Stimulated activated CD8-positive, alpha-beta memory T cell treated with anti-CD3 and anti-CD28 coated beads, Interleukin-12 subunit alpha, Interleukin-12 subunit beta, amount 100 ng/mL, for 1 hour (primary cell): ENCODE results near the gene ZNF311.

Experiments used
- DNase-seq: peaks from one replicate; pipeline ENCODE4 v3.0.0-alpha.2; 2020; ENCODE audit warnings: low read depth

ZNF311 gene

DNA sequence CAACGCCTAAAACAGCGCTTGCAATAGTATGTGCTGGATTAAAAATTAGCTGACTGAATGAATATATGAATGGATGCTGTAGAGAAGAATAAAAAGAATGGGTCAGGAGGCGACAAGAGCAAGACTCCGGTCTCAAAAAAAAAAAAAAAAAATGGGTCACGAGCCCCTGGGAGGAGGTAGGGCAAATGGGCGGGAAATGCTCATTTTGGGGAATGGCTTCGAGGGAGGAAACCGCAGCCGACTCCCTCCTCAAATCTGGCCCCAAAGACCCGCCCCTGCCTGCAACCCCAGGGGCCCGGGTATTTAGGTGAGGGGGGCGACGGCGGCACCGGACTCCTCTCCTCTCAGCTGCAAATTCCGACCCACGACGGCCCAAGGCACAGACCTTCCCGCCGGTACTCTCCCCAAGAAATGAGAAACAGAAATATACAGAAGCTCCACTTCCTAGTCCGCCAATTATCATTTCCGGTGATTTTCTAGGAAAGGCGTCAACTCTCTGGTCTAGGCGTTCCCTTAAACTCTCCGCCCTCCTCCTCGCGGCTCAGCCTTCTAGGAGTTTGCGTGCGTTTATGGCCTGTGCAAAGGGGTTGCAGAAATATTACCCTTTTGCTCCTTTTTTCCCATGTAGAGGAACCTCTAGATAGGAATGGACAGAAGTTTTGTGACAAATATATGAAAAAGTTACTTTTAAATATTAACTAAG lies at the start of gene ZNF311:
TSS of gene ZNF311 (minus strand) at position 133 of the 703 bp plus-strand sequence. CDS start 1,361 bp downstream, outside the sequence.
- DNase-seq = no peak

DNA sequence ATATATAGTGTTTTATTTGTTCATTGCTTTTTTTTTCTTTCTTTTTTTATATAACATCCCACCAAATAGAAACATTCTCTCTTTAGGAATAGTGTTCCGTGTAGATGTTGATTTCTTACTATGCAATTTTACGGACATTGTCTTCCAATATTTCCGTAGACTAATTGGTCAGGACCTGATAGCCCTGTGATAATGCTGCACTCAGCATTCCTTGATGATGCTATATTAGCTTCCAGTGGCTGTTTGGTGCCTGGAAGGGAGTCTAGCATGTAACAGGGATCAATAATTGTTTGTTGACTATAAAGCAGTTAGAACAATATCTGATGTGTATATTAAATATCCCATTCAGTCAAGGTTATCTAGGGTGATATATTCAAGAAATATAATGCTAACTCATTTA lies 46.6 kb upstream of the ZNF311 start:
- DNase-seq = no peak

DNA sequence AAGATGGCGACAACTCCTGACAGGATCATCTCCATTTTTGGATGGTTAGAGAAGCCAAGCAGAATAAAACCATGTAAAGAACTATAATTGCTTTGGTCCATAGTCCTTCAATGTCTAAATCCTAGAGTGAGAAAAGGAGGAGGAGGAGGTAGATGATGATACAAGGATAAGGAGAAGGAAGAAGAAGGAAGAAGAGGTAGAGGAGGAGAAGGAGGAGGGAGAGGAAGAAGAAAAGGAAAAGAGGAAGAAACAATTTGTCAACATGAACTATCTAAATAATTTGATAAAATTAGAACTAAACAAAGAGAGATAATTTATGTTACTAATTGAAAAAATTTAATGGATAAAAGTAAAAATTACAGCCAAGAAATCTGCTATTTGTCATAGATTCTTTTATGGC lies 40.0 kb upstream of the ZNF311 start, which contains the start of gene OR2W1:
TSS of gene OR2W1 (minus strand) at position 101 of the 400 bp plus-strand sequence. CDS start at position 101, 0 bp downstream.
- no peak for DNase-seq

GRCh38 chr6:29035951-29036350 lies 30.8 kb upstream of the ZNF311 start:
- DNase-seq = no peak

DNA sequence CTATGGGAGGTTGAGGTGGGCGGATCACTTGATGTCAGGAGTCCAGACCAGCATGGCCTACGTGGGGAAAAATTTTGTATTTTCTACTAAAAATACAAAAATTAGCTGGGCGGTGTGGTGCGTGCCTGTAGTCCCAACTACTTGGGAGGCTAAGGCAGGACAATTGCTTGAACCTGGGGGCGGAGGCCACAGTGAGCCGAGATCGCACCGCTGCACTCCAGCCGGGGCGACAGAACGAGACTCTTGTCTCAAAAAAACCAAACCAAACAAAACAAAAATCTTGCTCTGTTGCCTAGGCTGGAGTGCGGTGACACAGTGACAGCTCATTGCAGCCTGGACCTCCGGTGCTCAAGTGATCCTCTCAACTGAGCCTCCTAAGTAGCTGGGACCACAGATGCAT lies 23.7 kb upstream of the ZNF311 start:
- no peak for DNase-seq

DNA sequence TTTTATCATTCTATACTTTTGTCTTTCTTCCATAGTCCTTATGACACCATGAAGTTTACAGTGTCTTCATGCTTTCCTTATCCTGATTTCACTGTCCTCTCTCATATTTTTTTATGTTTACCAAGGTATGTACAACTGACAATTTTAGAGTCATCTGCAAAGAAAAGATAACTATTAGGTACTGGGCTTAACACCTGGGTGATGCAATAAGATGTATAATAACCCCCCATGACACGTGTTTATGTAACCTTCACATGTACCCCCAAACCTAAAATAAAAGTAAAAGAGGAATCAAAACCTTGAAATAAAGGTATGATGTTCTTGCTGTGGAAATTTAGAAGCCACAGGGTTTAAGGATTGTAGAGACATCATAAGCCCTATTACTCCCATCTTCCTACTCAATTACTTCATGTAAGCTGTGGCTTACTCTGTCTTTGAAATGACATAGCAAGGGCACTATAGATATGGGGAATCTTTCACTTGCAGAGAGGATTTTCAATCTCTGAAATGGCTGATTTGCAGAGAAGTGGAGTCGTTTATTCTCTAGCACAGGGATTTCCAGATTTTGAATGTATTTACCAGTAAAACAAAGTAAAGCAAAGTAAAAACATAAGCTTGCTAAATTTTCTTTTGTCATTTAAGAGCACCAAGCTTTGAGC lies 20.9 kb upstream of the ZNF311 start:
- no peak for DNase-seq

GRCh38 chr6:29021434-29021833 lies 16.3 kb upstream of the ZNF311 start:
- DNase-seq = no peak

- DNase-seq = no peak
Observed at GRCh38 chr6:29019629-29020028, 14.5 kb upstream of the ZNF311 start.

DNA sequence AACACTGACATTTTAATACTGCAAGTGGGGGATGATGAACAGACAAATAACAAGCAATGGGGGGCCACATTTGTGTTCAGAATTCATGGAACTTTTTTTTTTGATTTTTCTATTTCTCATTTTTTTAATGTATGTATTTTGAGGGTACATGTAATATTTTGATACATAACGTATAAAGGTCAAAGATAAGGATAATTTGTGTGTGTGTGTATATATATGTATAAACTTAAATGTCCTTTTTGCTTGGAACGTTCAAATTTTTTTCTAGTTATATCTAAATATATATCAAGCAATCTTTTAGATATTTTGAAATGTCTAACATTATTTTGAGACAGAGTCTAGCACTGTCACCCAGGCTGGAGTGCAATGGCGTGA lies 12.3 kb upstream of the ZNF311 start:
- no peak for DNase-seq

DNA sequence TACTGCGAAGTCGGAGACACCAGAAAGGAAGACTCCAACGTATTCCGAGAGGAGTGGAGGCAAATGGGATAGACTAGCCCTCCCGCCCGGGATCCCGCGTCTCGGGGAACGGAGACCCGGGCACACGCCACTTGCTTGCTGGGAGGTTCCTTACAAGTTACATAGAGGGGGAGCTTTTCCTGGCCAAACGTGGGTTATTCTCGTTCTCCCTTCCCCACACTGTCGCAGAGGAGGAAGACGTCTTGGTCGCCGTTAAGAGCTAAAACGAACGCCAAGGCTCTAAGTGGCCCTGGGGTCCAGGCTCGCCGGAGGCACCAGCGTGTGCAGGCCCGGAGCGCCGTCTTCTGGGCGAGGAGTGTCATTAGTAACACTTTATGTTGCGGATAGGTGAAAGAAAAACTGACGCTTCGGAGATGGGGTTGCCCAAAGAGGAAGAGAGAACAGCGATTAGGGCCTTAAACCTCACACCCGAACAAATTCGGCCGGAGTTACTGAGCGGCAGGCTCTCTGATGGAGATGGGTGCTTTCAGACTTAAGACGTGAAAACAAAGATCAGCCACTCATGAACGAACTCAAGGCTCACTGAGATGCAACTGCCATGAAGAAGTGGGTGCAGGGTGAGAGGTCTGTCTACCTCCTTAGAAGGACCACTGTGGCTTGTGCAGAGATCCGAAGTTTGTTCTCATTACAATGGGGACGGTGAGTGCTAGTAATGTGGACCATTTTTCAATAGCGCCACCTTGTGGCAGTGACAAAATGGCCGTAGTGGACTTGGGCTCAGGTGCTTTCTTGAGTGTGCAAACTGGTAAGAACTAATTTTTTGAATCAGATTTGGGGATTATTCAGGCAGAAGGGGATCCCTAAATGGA lies 11.7 kb upstream of the ZNF311 start:
- DNase-seq = peak; percentile 77

DNA sequence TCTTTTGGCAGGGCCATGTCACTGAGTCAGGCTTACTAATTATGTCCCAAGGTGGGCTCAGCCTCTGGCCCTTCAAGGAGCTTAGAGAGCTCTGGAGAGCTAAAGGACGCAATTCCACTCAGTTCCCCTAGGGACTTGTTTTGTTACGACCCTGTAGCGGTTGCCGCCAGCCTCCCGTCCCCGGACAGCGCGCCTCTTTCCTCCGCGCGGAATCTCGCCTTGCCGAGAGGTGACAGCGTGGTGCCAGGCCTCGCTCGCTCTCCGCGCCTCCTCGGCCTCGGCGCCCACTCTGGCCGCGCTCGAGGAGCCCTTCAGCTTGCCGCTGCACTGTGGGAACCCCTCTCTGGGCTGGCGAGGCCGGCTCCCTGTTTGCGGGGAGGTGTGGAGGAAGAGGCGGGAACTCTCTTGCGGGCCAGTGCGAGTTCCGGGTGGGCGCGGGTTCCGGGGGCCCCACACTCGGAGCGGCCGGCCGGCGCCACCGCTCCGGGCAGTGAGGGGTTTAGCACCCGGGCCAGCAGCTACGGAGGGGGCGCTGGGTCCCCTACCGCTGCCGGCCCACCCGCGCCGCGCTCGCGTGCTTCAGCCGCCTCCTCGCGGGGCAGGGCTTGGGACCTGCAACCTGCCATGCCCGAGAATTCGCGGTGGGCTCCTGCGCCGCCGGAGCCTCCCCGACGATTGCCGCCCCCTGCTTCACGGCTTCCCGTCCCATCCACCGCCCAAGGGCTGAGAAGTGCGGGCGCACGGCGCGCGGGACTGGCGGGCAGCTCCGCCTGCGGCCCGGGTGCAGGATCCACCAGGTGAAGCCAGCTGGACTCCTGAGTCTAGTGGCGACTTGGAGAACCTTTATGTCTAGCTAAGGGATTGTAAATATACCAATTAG lies 9.9 kb upstream of the ZNF311 start:
- no peak for DNase-seq

GRCh38 chr6:29011276-29011734 lies 6.2 kb upstream of the ZNF311 start:
- no peak for DNase-seq

GRCh38 chr6:29009358-29009757 lies 4.2 kb upstream of the ZNF311 start:
- DNase-seq = no peak

DNA sequence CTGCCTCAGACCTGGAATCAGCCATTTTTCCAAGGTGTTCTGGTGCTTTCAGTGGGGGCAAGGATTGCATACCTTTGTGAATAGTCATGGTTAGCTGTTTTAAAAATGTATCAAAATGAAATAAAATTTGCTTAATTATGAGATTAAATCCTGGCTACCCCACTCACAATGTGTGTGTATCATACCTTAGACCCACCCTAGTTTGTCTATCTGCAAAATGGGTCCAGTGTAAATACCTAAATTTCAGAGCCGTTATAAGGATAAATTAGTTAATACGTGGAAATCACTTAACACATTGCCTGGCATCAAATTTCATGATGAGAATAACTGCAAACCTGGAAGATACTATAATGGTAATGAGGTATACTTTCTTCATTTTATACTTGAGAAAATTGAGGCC lies 3.0 kb upstream of the ZNF311 start:
- DNase-seq = no peak

DNA sequence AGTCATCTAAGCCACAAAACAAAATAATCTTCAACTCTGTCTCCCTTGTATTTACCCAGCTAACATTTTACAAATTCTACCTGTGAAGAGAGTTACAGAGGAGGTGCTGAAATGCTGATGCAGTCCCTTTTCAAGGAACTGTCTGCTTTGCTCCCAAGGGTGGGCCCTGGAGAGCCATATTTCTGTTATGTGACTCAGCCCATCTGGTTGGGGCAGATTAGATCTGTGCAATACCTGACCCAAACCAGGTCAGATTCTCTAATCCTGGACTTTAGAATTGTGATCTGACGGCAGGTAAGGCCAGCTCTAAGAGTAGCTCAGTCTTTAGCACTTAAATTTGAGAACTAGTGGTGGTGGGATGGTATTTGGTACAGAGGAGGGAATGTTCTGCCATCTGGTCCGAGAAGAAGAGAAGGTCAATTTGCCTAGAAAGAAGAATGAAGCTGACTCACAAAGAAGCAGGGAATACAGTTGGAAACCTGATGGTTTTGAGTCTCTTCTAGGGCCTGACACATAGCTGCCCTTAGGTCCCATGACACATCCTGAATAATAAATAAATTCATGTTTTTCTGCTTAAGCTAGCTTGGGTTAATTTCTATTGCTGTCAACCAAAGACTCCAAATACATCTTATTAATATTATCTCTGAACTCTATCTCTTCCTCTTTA lies 8.1 kb downstream of the ZNF311 start:
- DNase-seq = no peak

GRCh38 chr6:28995093-28995650 lies 9.9 kb downstream of the ZNF311 start:
- DNase-seq = no peak

DNA sequence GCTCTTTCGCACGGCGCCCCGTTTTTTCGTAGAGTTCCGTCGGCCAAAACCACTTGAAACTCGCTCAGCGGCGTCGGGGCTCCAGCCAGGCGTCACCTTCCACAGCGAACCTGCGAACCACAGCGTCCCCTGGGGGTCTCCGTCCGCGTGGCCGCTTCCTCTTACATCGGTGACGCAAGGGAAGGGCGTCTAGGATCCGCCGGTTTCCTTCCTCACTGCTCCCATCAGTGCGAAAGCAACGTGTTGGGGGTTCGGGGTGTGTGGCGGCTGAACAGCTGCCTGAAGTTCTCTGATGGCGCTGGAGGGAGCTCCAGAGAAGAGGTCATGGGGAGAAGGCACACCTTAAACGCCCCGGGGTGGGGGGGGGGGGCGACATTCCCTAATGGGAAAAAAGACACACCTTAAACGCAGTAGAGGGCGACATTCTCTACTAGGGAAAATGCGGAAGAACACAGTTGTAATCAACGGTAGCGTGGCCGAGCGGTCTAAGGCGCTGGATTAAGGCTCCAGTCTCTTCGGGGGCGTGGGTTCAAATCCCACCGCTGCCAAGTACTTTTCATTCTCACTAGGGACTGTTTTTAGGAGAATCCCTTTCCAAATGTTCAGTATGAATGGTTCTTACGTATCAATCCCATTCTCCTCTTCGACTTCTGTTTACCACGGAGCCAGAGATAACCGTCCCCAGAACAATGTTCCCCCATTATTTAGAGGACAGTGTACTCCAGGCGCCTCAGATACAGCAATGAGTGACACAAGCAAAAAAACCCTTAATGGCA lies 16.4 kb downstream of the ZNF311 start:
- peak; percentile 51 for DNase-seq

DNA sequence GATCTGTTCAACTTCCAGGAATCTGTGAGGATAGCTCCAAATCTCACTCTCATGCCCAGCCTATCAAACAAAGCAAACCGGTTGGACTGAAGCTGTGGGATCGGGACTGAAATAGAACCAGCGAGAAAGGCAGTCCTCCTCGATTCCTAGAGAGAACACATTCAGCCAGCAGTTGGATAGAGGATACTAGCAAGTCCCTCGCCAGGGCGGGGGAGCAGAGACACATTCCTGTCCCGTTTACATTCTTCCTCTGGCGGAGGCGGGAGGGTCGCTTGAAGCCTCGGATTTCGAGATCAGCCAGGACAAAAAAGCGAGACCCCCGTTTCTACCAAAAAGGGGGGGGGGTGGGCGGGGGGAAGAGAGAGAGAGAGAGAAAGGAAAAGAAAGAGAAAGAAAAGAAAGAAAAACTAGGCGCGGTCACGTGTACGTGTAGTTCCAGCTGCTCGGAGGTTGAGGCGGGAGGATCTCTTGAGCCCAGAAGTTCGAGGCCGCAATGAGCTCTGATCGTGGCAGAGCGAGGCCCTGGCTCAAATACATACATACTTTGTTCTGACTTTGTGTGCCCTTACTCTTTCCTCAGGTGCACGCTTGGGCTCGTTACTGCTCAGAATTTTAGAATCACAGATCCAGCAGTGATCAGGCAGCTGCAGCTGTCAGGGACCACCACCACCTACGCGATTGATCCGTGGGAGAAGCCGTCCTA lies 19.5 kb downstream of the ZNF311 start:
- no peak for DNase-seq

DNA sequence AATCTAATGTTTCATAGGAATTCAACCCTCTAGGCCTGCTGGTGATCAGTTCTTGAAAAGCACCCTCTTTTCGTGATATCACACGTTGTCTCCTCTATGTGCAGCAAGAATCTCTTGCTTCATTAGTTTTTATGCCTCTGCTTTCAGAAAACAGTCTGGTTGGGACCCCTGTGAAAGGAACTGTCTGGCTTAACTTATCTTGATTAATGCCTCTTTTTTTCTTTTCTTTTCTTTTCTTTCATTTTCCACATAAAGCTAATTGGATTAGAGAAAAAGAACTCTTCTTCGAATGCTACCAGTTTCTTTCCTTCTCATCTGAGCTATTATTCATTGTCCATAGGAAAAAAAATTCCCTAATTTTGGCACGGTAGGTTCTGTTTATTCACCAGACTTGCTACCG lies 21.3 kb downstream of the ZNF311 start:
- DNase-seq = no peak
